Measurements from ENCODE around the gene CPEB4. TPM values are rescaled to one million over a fixed set of nuclear protein-coding genes. Genes with fewer than 3 reads are reported as not detected.

CPEB4 gene
- total and polyA plus RNA-seq, 2 donors (not counting 1 experiment from before 2014, with no cell fraction given), result 8.4 to 26.0 TPM

GRCh38 chr5:173872957-173873305, 15.2 kb upstream of the CPEB4 start:
- H3K9ac ChIP-seq (ENCODE audit: low read length), result no peak overlapping the region
- 96% methylated on average over 6 of the region's 9 CpGs for WGBS (ENCODE audit: insufficient coverage)
- DNase-seq, result no peak
- ATAC-seq (ENCODE audit: low read depth), result no peak
- no peak overlapping the region for H3K4me2 ChIP-seq (replicated peaks; ENCODE audit: low read depth, low read length, poor library complexity, severe bottlenecking)
- H3K36me3 ChIP-seq (replicated peaks in 1 of 2; ENCODE audit: control extremely low read depth in 1 of 2, control insufficient read depth in 1 of 2, extremely low read depth in 1 of 2, insufficient read depth in 2 of 2, low read length in 1 of 2), result no peaks in the 10 kb centered on the region
- Mint-ChIP-seq H3K27ac (no peak overlapping the region), H3K4me1 (no peaks in the 10 kb centered on the region), H3K9me3 (ENCODE audit: insufficient read depth) (no peaks in the 10 kb centered on the region), H3K27me3 (no peaks in the 10 kb centered on the region), H3K4me3 (no peak overlapping the region)
- no peaks in the 10 kb centered on the region for H4K20me1 ChIP-seq (ENCODE audit: control insufficient read depth, insufficient read depth, low read length, poor library complexity, severe bottlenecking)
- H3K4me1 ChIP-seq (ENCODE audit: control insufficient read depth in 2 of 2, insufficient read depth in 2 of 2, low read length in 2 of 2), result no peaks in the 10 kb centered on the region
- POLR2A ChIA-PET, result no interaction called here
- TF ChIP-seq, protein P1, sequence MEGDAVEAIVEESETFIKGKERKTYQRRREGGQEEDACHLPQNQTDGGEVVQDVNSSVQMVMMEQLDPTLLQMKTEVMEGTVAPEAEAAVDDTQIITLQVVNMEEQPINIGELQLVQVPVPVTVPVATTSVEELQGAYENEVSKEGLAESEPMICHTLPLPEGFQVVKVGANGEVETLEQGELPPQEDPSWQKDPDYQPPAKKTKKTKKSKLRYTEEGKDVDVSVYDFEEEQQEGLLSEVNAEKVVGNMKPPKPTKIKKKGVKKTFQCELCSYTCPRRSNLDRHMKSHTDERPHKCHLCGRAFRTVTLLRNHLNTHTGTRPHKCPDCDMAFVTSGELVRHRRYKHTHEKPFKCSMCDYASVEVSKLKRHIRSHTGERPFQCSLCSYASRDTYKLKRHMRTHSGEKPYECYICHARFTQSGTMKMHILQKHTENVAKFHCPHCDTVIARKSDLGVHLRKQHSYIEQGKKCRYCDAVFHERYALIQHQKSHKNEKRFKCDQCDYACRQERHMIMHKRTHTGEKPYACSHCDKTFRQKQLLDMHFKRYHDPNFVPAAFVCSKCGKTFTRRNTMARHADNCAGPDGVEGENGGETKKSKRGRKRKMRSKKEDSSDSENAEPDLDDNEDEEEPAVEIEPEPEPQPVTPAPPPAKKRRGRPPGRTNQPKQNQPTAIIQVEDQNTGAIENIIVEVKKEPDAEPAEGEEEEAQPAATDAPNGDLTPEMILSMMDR (IDR thresholded peaks at IDR 0.05), result no peak
- no peak for TF ChIP-seq EZH2 (IDR thresholded peaks at IDR 0.05; ENCODE audit: borderline replicate concordance, insufficient read depth, low read depth, low read length, poor library complexity, severe bottlenecking)
- no peak overlapping the region for H2AFZ ChIP-seq (ENCODE audit: insufficient read depth, low read depth, low read length, poor library complexity, severe bottlenecking)
- intact Hi-C loops (cut with micrococcal nuclease), result no loop called here
- CTCF ChIA-PET, result no interaction called here
- H3K27ac ChIP-seq (ENCODE audit: low read length in 2 of 2), result no peak overlapping the region
- no peaks in the 10 kb centered on the region for H3K79me2 ChIP-seq (ENCODE audit: control insufficient read depth, insufficient read depth, low read length)
- no peaks in the 10 kb centered on the region for H3K27me3 ChIP-seq (replicated peaks in 1 of 4; ENCODE audit: control extremely low read depth in 1 of 4, control insufficient read depth in 3 of 4, insufficient read depth in 4 of 4, low read length in 3 of 4)
- no peak overlapping the region for H3K4me3 ChIP-seq (ENCODE audit: control extremely low read depth in 1 of 5, extremely low read depth in 1 of 5, insufficient read depth in 1 of 5, low read depth in 2 of 5, low read length in 4 of 5)
- no peaks in the 10 kb centered on the region for H3K9me3 ChIP-seq (ENCODE audit: control extremely low read depth in 1 of 3, control insufficient read depth in 2 of 3, insufficient read depth in 1 of 3, low read length in 2 of 3)

- H3K4me2 ChIP-seq (replicated peaks; ENCODE audit: low read depth, low read length, poor library complexity, severe bottlenecking), result no peak overlapping the region
- H3K36me3 ChIP-seq (replicated peaks in 1 of 2; ENCODE audit: control extremely low read depth in 1 of 2, control insufficient read depth in 1 of 2, extremely low read depth in 1 of 2, insufficient read depth in 2 of 2, low read length in 1 of 2), result no peaks in the 10 kb centered on the region
- H3K9me3 ChIP-seq (ENCODE audit: control extremely low read depth in 1 of 3, control insufficient read depth in 2 of 3, insufficient read depth in 1 of 3, low read length in 2 of 3), result no peaks in the 10 kb centered on the region
- no peaks in the 10 kb centered on the region for H3K4me1 ChIP-seq (ENCODE audit: control insufficient read depth in 2 of 2, insufficient read depth in 2 of 2, low read length in 2 of 2)
- no peak overlapping the region for H2AFZ ChIP-seq (ENCODE audit: insufficient read depth, low read depth, low read length, poor library complexity, severe bottlenecking)
- DNase-seq (no peak), ATAC-seq (ENCODE audit: low read depth) (no peak)
- H3K4me3 ChIP-seq (ENCODE audit: control extremely low read depth in 1 of 5, extremely low read depth in 1 of 5, insufficient read depth in 1 of 5, low read depth in 2 of 5, low read length in 4 of 5), result no peak overlapping the region
- Mint-ChIP-seq H3K4me1 (no peaks in the 10 kb centered on the region), H3K27me3 (no peaks in the 10 kb centered on the region), H3K9me3 (ENCODE audit: insufficient read depth) (no peaks in the 10 kb centered on the region), H3K4me3 (no peak overlapping the region), H3K27ac (no peak overlapping the region)
- CTCF ChIA-PET, result interaction anchor here (1.3 kb wide), 1 partner anchor 100 kb away, joined by 3 read pairs; no protein-coding TSS in a partner anchor
- no peak for TF ChIP-seq EZH2 (IDR thresholded peaks at IDR 0.05; ENCODE audit: borderline replicate concordance, insufficient read depth, low read depth, low read length, poor library complexity, severe bottlenecking)
- TF ChIP-seq, protein P1 (IDR thresholded peaks at IDR 0.05), result no peak
- no peaks in the 10 kb centered on the region for H4K20me1 ChIP-seq (ENCODE audit: control insufficient read depth, insufficient read depth, low read length, poor library complexity, severe bottlenecking)
- POLR2A ChIA-PET, result no interaction called here
- H3K27ac ChIP-seq (ENCODE audit: low read length in 2 of 2), result no peak overlapping the region
- H3K9ac ChIP-seq (ENCODE audit: low read length), result no peak overlapping the region
- 100% methylated on average over 1 of the region's 4 CpGs for WGBS (ENCODE audit: insufficient coverage)
- intact Hi-C loops (cut with micrococcal nuclease), result no loop called here
- H3K27me3 ChIP-seq (replicated peaks in 1 of 4; ENCODE audit: control extremely low read depth in 1 of 4, control insufficient read depth in 3 of 4, insufficient read depth in 4 of 4, low read length in 3 of 4), result no peaks in the 10 kb centered on the region
- H3K79me2 ChIP-seq (ENCODE audit: control insufficient read depth, insufficient read depth, low read length), result no peaks in the 10 kb centered on the region
Measured at GRCh38 chr5:173873306-173873922, 14.7 kb upstream of the CPEB4 start.

Data from B cell (primary cell).